HUES48 (cell line): ENCODE results near the gene SMIM9.

Experiments
- H3K27ac ChIP-seq: one replicate; pipeline ENCODE4 v1.7.0; 2013; ENCODE audit warnings: low read depth, low read length, inconsistent platforms
- H3K27me3 ChIP-seq: 2 replicates; pipeline ENCODE4 v1.6.1; 2013; ENCODE audit warnings: mild to moderate bottlenecking, low read length; ENCODE audit not compliant: control insufficient read depth, insufficient read depth
- H3K36me3 ChIP-seq: 2 replicates; pipeline ENCODE4 v1.6.1; 2013; ENCODE audit warnings: low read length; ENCODE audit not compliant: control insufficient read depth, insufficient read depth
- H3K4me1 ChIP-seq: 2 replicates; pipeline ENCODE4 v1.6.1; 2013; ENCODE audit warnings: mild to moderate bottlenecking, low read length; ENCODE audit not compliant: control insufficient read depth, insufficient read depth
- H3K4me3 ChIP-seq: 2 replicates; pipeline ENCODE4 v1.5.1; 2013; ENCODE audit warnings: mild to moderate bottlenecking, low read depth, low read length
- H3K9ac ChIP-seq: 2 replicates; pipeline ENCODE4 v1.6.1; 2013; ENCODE audit warnings: mild to moderate bottlenecking, low read depth, low read length, moderate library complexity
- H3K9me3 ChIP-seq: 2 replicates; pipeline ENCODE4 v1.6.1; 2013; ENCODE audit warnings: low read length; ENCODE audit not compliant: control insufficient read depth, insufficient read depth

SMIM9 gene

GRCh38 chrX:154779261-154779660 is 55.2 kb downstream of the SMIM9 start:
- Histone ChIP-seq H3K9me3 (peaks cover 54% of the 10 kb centered on the region), H3K4me3 (no peak overlapping the region), H3K36me3 (peaks cover 35% of the 10 kb centered on the region), H3K9ac (no peak overlapping the region), H3K27ac (no peak overlapping the region), H3K27me3 (no peaks in the 10 kb centered on the region), H3K4me1 (no peaks in the 10 kb centered on the region)

GRCh38 chrX:154776753-154777152 is 57.7 kb downstream of the SMIM9 start:
- no peaks in the 10 kb centered on the region for H3K4me1 ChIP-seq
- H3K9me3 ChIP-seq: peaks cover 36% of the 10 kb centered on the region
- H3K27me3 ChIP-seq: no peaks in the 10 kb centered on the region
- H3K9ac ChIP-seq: no peak overlapping the region
- no peak overlapping the region for H3K27ac ChIP-seq
- H3K4me3 ChIP-seq: no peak overlapping the region
- peaks cover 53% of the 10 kb centered on the region for H3K36me3 ChIP-seq

GRCh38 chrX:154775419-154776349 is 58.8 kb downstream of the SMIM9 start:
- Histone ChIP-seq H3K36me3 (peaks cover 64% of the 10 kb centered on the region), H3K9ac (no peak overlapping the region), H3K9me3 (peaks cover 32% of the 10 kb centered on the region), H3K27ac (no peak overlapping the region), H3K4me1 (no peaks in the 10 kb centered on the region), H3K27me3 (no peaks in the 10 kb centered on the region), H3K4me3 (no peak overlapping the region)

- Histone ChIP-seq H3K9me3 (peaks cover 39% of the 10 kb centered on the region), H3K9ac (no peak overlapping the region), H3K4me3 (no peak overlapping the region), H3K36me3 (peaks cover 73% of the 10 kb centered on the region), H3K27ac (no peak overlapping the region), H3K27me3 (no peaks in the 10 kb centered on the region), H3K4me1 (no peaks in the 10 kb centered on the region)
Observed at GRCh38 chrX:154774622-154775021, 59.8 kb downstream of the SMIM9 start.
